Measurements from ENCODE around the gene IL4R. TPM values are rescaled to one million over a fixed set of nuclear protein-coding genes. Genes with fewer than 3 reads are reported as not detected.
A peak's percentile ranks its signal among the peaks of the same experiment; 100 is the strongest.

The IL4R gene
- total RNA-seq = 100 to 1,000 TPM in 2 of 4 donors, 10 to 100 TPM in 2; 54.6 to 177 (median 102) TPM
- polyA plus RNA-seq = 100 to 1,000 TPM in 1 of 3 donors, 10 to 100 TPM in 2; 16.9 to 105 (median 19.8) TPM

- peak; percentile 88 for DNase-seq
- Histone ChIP-seq H3K27ac (peak within 1 kb of the TSS; percentile 96 to 99 (median 99)), H3K9me3 (no peaks in the 10 kb centered on the region), H3K4me1 (peaks cover 0 to 49% (median 46%) of the 10 kb centered on the region in 4 donors), H3K4me3 (peak within 1 kb of the TSS; percentile 74 to 95 (median 88)), H3K36me3 (no peaks in the 10 kb centered on the region), H3K27me3 (no peaks in the 10 kb centered on the region)
- intact Hi-C loops (cut with DNase I) = loop anchor here (2.0 kb wide), 5 partner anchors 17 to 79 kb away; partner anchors contain the start of gene NSMCE1
- TF ChIP-seq EP300 (IDR thresholded peaks at IDR 0.05) (no peak), POLR2A (IDR thresholded peaks at IDR 0.05) (peak; percentile 14 to 50), POLR2AphosphoS5 (IDR thresholded peaks at IDR 0.05) (peak; percentile 64 to 80 (median 78))
- WGBS, 2 donors = 0% methylated on average over 85 of the region's 85 CpGs
Observed at GRCh38 chr16:27313422-27314160, at the start of gene IL4R. TSS of gene IL4R (plus strand) at chr16:27313974. CDS start at chr16:27340204, 26,230 bp downstream.

DNA sequence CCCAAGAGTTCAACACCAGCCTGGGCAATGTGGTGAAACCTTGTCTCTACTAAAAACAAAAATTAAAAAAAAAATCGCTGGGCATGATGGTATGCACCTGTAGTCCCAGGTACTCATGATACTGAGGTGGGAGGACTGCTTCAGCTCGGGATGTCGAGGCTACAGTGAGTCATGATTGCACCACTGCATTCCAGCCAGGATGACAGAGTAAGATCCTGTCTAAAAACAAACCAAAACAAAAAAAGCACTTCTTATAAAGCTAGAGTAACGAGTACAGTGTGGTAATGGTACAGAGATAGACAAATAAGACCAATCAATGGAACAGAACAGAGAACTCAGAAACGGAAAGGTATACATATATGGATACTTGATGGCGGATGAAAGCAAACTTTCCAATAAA lies 49.6 kb upstream of the IL4R start:
- H3K4me1 ChIP-seq = peaks cover 0 to 18% (median 14%) of the 10 kb centered on the region in 4 donors
- no peaks in the 10 kb centered on the region for H3K27me3 ChIP-seq
- H3K9me3 ChIP-seq = no peaks in the 10 kb centered on the region
- H3K4me3 ChIP-seq = no peak overlapping the region
- WGBS, 2 donors = 82% methylated on average over 6 of the region's 6 CpGs
- TF ChIP-seq EP300 (IDR thresholded peaks at IDR 0.05) = no peak
- TF ChIP-seq POLR2A (IDR thresholded peaks at IDR 0.05) = no peak
- TF ChIP-seq CTCF (IDR thresholded peaks at IDR 0.05) = no peak
- TF ChIP-seq POLR2AphosphoS5 (IDR thresholded peaks at IDR 0.05) = no peak
- intact Hi-C loops (cut with DNase I) = no loop called here
- DNase-seq = no peak
- H3K36me3 ChIP-seq = no peaks in the 10 kb centered on the region
- H3K27ac ChIP-seq = peak overlapping the region in 2 of 4 donors; percentile 10 to 28

- Histone ChIP-seq H3K36me3 (no peaks in the 10 kb centered on the region), H3K4me3 (no peak overlapping the region), H3K27me3 (no peaks in the 10 kb centered on the region), H3K4me1 (peaks cover 0 to 17% (median 13%) of the 10 kb centered on the region in 4 donors), H3K9me3 (no peaks in the 10 kb centered on the region), H3K27ac (no peak overlapping the region)
- 92 to 96% methylated on average over 1 of the region's 1 CpG for WGBS, 2 donors
- no peak for DNase-seq
- TF ChIP-seq EP300 (IDR thresholded peaks at IDR 0.05) = no peak
- TF ChIP-seq CTCF (IDR thresholded peaks at IDR 0.05) = no peak
- no peak for TF ChIP-seq POLR2A (IDR thresholded peaks at IDR 0.05)
- no peak for TF ChIP-seq POLR2AphosphoS5 (IDR thresholded peaks at IDR 0.05)
- intact Hi-C loops (cut with DNase I) = loop anchor here (5.0 kb wide), 1 partner anchor 64 kb away; the partner anchor contains the start of gene KDM8
Observed at GRCh38 chr16:27265982-27266381, 47.8 kb upstream of the IL4R start.

- H3K4me3 ChIP-seq = no peak overlapping the region
- no peak for TF ChIP-seq EP300 (IDR thresholded peaks at IDR 0.05)
- TF ChIP-seq POLR2AphosphoS5 (IDR thresholded peaks at IDR 0.05) = no peak
- TF ChIP-seq CTCF (IDR thresholded peaks at IDR 0.05) = no peak
- TF ChIP-seq POLR2A (IDR thresholded peaks at IDR 0.05) = no peak
- no peak overlapping the region for H3K27ac ChIP-seq
- H3K36me3 ChIP-seq = no peaks in the 10 kb centered on the region
- DNase-seq = no peak
- H3K27me3 ChIP-seq = no peaks in the 10 kb centered on the region
- 82 to 88% methylated on average over 8 of the region's 8 CpGs for WGBS, 2 donors
- intact Hi-C loops (cut with DNase I) = loop anchor here (5.0 kb wide), 1 partner anchor 65 kb away; the partner anchor contains the start of gene KDM8
- peaks cover 0 to 17% (median 13%) of the 10 kb centered on the region in 4 donors for H3K4me1 ChIP-seq
- H3K9me3 ChIP-seq = no peaks in the 10 kb centered on the region
Observed at GRCh38 chr16:27267037-27267677, 46.6 kb upstream of the IL4R start.
